GF-D8 (cell line): ENCODE results near the gene AFF4.
"Not testable (repeated sequence)": the region's sequence is repeated elsewhere in the genome, so short reads cannot be mapped to it uniquely, and the experiment has no call there.

Experiments
- DNase-seq: peaks from one replicate; lab custom pipeline; 2025; lab: John Stamatoyannopoulos, UW

AFF4 gene

DNA sequence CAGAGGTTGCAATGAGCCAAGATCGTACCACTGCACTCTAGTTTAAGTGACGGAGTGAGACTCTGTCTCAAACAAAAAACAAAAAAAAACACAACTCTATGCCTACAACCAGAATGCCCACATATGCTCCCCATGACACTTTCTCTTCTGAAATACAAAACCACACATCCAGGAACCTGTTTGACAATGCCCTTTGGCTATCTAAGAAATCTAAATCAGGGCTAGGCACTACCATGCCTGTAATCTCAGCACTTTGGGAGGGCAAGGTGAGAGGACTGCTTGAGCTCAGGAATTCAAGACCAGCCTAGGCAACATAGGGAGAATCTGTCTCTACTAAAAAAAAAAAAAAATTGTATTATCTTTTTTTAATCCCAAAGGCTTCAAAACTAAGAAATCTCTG lies 10.6 kb downstream of the AFF4 start:
- no peak for DNase-seq

DNA sequence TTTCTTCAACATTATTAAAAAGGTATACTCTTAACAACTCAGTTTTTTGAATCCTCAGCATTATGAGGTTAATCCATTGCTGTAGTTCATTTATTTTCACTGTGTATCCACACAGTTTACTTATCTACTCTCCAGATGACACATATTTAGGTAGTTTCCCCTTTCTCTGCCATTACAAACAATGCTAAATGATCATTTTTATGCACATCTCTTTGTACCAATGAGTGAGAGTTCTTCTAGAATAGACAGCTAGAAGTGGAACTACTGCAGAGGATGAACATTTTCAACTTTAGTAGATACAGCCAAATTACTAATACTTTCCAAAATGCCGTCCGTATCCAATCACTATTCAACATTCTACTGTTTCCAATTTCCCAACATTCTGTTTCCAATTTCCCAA lies 11.5 kb downstream of the AFF4 start:
- DNase-seq: no peak

DNA sequence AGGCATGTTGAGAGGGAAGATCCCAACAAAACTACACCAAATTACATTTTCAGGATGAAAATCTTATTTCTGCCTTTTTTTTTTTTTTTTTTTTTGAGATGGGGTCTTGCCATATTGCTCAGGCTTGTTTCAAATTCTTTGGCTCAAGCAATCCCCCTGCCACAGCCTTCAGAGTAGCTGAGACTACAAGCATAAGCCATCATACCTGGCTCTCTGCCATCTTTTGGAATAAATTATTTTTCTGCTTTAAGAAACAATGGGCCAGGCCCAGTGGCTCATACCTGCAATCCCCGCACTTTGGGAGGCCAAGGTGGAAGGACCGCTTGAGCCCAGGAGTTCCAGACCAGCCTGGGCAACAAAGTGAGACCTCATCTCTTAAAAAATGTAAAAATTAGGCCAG lies 14.3 kb downstream of the AFF4 start:
- no peak for DNase-seq

DNA sequence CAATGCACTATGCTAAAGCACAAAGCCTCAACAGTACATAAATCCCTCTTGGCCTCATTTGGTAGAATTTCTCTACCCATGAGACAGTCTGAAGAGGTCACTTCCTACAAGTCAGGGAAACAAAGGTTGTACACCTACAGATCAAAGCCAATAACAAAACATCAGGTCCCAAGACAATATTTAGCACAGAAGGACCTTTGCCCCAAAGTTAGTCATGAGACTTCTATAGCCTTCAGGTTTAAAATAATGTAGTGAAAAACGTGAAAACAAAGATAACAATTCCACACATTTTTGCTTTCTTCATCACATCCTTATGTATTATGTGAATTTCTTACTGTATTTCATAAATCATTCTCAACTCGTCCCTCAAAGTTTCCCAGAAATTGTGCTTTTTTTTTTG lies 15.8 kb downstream of the AFF4 start:
- DNase-seq: no peak

DNA sequence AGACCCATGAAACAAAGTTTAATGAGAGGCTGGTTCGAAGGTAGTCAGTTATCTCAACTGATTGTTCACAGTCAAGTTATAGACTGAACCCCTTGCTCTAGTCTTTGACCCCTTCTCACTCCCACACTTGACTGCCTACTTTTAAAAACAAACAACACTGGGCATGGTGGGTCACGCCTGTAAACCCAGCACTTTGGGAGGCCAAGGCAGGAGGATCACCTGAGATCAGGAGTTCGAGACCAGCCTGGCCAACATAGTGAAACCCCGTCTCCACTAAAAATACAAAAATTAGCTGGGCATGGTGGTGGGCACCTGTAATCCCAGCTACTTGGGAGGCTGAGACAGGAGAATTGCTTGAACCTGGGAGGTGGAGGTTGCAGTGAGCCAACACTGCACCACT lies 18.1 kb downstream of the AFF4 start:
- DNase-seq: not testable (repeated sequence)

DNA sequence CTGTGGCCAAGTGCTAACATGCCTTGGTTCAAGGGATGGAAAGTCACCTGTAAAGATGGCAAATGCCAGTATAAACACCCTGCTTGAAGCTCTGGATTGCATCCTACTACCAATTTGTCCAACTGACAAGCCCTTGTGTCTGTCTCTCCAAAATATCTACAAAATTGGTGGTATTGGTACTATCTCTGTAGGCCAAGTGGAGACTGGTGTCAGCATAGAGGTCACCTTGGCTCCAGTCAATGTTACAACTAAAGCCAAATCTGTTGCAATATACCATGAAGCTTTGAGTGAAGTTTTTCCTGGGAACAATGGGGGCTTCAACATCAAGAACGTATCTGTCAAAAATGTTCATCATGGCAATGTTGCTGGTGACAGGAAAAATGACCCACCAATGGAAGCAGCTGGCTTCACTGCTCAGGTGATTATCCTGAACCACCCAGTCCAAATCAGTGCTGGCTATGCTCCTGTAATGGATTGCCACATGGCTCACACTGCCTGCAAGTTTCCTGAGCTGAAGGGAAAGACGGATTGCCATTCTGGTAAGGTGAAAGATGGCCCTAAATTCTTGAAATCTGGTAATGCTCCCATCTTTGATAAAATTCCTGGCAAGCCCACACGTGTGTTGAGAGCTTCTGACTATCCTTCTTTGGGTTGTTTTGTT lies 19.9 kb downstream of the AFF4 start:
- no peak for DNase-seq

DNA sequence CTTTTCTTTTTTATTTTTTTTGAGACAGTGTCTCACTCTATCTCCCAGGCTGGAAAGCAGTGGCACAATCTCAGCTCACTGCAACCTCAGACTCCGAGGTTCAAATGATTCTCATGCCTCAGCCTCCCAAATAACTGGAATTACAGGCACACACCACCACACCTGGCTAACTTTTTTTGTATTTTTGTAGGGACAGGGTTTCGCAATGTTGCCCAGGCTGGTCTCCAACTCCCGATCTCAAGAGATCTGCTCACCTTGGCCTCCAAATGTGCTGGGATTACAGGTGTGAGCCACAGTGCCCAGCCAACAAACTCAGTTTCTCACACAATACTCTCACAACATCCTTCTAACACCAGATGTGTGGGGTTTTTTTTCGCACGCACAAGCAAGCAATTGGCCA lies 22.1 kb downstream of the AFF4 start:
- DNase-seq: no peak

DNA sequence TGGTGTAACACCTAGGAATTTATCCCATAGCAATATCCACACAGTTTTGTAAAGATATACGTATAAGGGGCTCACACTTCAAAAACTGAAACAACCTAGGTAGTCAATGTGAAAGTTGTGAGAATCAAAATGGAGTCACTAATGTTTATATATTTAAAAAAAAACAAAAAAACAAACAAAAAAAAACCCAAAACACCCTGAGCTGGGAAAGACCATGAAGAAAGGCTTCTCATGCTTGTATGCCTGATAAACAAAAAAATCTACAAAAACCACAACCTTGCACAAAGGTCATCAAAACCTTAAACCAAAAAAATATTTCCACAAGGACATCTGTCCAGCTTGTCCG lies 35.4 kb downstream of the AFF4 start:
- DNase-seq: no peak

DNA sequence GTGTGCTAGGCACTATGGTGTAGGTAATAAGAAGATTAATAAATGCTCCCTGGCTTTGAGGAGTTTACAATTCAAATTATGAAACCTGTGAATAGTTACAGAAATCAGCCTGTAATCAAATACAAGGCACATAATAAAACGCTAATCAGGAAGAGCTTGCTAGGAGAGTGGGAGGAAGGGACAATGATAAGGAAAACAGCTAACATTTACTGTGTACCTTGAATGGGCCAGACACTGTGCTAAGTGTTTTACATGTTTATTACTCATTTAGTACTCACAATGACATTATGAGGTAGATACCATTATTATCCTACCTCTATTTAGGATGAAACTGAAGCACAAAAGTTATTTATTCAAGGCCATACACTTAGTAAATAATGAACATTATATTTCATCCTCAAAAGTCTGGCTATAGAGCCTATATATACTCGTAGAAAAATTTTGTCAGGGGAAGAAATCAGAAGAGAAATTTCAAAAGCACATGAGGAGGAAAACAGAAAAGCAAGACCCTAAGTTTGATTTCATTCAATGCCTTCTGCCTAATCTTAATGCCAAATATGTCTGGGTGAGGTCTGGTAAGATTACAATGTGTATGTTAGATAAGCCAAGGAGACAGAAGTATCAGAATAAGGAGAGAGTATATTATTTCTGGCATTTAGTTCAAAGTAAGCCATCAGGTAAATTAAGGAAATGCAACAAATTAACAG lies 35.9 kb downstream of the AFF4 start:
- DNase-seq: no peak

DNA sequence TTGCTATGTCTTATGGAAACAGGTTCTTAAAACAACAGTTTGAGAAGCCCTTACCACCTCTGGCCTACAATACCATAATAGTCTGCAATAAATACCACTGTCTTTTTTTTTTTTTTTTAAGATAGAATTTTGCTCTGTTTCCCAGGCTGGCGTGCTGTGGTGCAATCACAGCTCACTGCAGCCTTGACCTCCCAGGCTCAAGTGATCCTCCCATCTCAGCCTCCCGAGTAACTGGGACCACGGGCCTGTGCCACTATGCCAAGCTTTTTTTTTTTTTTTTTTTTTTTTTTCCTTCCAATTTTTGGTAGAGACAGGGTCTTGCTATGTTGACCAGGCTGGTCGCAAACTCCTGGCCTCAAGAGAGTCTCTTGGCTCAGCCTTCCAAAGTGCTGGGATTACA lies 37.0 kb downstream of the AFF4 start:
- DNase-seq: no peak

DNA sequence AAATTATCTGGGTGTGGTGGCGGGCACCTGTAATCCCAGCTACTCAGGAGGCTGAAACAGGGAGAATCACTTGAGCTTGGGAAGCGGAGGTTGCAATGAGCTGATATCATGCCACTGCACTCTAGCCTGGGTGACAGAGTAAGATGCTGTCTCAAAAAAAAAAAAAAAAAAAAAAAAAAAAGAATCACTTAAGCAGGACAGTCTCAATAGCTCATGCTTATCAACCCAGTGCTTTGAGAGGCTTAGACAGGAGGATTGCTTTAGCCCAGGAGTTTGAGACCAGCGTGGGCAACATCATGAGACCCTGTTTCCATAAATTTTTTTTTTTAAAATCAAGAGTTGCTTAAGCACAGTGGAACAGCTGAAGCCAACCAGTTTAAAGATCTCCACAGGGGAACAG lies 47.3 kb downstream of the AFF4 start:
- DNase-seq: no peak

DNA sequence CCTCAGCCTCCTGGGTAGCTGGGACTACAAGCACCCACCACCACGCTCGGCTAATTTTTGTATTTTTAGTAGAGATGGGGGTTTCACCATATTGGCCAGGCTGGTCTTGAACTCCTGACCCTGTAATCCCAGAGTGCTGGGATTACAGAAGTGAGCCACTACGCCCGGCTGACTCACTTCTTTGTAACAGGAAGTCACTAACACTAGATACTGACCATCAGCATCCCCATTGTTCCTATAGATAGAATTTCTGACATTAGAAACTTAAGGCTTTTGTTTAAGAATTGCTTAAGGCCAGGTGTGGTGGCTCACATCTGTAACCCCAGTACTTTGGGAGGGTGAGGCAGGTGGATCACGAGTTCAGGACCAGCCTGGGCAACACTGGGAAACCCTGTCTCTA lies 47.8 kb downstream of the AFF4 start:
- DNase-seq: no peak

GRCh38 chr5:132909702-132910101 lies 53.7 kb downstream of the AFF4 start:
- DNase-seq: no peak

GRCh38 chr5:132907161-132907560 lies 56.3 kb downstream of the AFF4 start:
- DNase-seq: no peak

DNA sequence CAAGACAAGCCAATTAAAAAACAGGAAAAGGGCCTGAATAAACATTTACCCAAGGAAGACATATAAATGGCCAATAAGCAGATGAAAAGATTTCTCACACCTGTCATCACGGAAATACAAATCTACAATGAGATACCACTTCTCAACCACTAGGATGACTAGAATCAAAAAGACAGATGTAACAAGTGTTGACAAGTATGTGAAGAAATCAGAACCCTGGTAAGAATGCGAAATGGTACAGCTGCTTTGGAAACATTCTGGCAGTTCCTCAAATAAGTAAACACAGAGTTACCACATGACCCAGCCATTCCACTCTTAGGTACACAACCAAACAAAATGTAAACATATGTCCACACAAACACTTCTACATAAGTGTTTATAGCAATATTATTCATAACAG lies 57.5 kb downstream of the AFF4 start:
- DNase-seq: no peak

DNA sequence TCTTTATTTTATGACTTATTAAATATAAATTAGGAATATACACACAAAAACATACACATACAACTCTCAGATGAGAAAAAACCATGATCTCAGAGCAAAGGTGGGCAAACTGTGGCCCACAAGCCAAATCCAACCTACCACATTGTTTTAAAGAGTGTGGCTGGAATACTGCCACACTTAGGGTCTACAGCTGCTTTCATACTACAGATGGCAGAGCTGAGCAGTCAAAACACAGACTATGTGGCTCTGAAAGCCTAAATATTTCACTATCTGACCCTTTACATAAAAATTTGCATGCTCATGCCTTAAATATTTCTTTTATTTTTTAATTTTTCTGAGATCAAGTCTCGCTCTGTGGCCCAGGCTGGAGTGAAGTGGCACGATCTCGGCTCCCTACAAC lies 61.7 kb downstream of the AFF4 start:
- no peak for DNase-seq

DNA sequence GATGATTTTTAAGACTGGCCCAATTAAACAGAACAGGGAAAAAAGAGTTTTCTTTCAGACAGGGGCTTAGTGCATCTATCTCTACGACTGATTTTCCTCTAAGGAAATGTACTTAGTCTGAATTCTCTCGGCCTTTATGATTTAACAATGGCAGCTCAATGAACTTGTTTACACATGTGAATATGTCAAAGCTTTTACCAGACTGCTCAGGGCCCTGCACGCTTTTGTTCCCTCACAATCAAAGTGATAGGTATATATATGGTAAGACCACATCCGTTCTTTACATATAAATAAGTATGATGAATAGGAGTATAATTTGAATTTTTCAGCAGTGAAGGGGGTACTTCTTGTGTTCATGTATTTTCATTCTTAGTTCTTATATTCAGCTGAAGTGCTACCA lies 62.4 kb downstream of the AFF4 start:
- no peak for DNase-seq

GRCh38 chr5:132898094-132898493 lies 65.3 kb downstream of the AFF4 start:
- DNase-seq: no peak

GRCh38 chr5:132896685-132897084 lies 66.7 kb downstream of the AFF4 start:
- no peak for DNase-seq

- DNase-seq: no peak
Observed at GRCh38 chr5:132895719-132896305, 67.6 kb downstream of the AFF4 start.

DNA sequence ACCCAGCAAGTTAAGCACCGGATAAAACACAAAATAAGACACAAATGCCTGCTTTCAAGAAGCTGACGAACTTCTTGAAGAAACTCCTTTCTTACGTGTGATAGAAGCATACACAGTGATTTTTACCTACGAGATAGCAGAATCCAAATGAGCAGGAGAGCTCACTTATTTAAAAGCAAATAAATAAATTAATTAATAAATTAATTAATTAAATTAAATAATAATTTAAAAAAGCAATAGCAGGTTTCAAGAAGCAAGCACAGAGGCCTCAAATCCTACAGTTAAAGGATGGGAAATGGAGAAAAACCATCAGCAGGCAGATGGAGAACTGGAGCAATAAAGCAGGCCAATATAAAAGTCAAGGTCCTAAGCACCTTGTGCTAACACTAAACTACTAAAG lies 72.6 kb downstream of the AFF4 start:
- no peak for DNase-seq

- no peak for DNase-seq
Observed at GRCh38 chr5:132889501-132889900, 73.9 kb downstream of the AFF4 start.

DNA sequence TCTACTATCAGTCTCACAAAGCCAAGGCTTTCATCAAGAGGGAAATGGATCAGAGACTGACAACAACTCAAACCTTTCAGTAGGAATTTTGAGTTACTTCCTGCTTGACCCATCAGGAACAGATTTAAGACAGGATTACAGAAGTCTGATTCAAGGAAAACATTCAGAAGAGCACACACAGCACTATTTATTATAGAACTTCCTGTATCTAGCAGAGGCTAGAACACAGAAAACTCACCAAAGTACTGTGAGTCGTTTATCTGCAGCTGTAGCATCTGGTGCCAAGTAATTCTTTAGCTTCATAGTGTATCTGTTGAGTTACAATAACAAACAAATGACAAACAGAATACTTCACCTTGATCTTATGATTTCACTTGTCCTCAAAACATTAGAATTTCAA lies 76.2 kb downstream of the AFF4 start:
- no peak for DNase-seq
